Measurements from ENCODE around the gene COPZ2. TPM values are rescaled to one million over a fixed set of nuclear protein-coding genes. Genes with fewer than 3 reads are reported as not detected.

COPZ2 gene
- total and polyA plus RNA-seq, 9 of the 15 experiments (the other 6 are each of a cell fraction or from before 2014, with no cell fraction given), result 0.22 to 0.49 TPM; not detected in 7

GRCh38 chr17:48011405-48012150 is 26.0 kb downstream of the COPZ2 start (continued):
- TF ChIP-seq, protein P1, sequence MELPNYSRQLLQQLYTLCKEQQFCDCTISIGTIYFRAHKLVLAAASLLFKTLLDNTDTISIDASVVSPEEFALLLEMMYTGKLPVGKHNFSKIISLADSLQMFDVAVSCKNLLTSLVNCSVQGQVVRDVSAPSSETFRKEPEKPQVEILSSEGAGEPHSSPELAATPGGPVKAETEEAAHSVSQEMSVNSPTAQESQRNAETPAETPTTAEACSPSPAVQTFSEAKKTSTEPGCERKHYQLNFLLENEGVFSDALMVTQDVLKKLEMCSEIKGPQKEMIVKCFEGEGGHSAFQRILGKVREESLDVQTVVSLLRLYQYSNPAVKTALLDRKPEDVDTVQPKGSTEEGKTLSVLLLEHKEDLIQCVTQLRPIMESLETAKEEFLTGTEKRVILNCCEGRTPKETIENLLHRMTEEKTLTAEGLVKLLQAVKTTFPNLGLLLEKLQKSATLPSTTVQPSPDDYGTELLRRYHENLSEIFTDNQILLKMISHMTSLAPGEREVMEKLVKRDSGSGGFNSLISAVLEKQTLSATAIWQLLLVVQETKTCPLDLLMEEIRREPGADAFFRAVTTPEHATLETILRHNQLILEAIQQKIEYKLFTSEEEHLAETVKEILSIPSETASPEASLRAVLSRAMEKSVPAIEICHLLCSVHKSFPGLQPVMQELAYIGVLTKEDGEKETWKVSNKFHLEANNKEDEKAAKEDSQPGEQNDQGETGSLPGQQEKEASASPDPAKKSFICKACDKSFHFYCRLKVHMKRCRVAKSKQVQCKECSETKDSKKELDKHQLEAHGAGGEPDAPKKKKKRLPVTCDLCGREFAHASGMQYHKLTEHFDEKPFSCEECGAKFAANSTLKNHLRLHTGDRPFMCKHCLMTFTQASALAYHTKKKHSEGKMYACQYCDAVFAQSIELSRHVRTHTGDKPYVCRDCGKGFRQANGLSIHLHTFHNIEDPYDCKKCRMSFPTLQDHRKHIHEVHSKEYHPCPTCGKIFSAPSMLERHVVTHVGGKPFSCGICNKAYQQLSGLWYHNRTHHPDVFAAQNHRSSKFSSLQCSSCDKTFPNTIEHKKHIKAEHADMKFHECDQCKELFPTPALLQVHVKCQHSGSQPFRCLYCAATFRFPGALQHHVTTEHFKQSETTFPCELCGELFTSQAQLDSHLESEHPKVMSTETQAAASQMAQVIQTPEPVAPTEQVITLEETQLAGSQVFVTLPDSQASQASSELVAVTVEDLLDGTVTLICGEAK (IDR thresholded peaks at IDR 0.05), result peak; percentile 55; the same call in 1 of the 2 replicates
- TF ChIP-seq, protein P1 (CRISPR knock-in tag; IDR thresholded peaks at IDR 0.05), result no peak
- 0 out of 4 replicates have a peak, but pooled peaks of 1 of the 2 experiments have one; percentile 28 for TF ChIP-seq MCM7 (IDR thresholded peaks at IDR 0.05)

Measured in K562 (cell line).